ENCODE measurements around the gene RAB3B.
A peak's percentile ranks its signal among the peaks of the same experiment; 100 is the strongest.
"Not testable (repeated sequence)": the region's sequence is repeated elsewhere in the genome, so short reads cannot be mapped to it uniquely, and the experiment has no call there.

The RAB3B gene

DNA sequence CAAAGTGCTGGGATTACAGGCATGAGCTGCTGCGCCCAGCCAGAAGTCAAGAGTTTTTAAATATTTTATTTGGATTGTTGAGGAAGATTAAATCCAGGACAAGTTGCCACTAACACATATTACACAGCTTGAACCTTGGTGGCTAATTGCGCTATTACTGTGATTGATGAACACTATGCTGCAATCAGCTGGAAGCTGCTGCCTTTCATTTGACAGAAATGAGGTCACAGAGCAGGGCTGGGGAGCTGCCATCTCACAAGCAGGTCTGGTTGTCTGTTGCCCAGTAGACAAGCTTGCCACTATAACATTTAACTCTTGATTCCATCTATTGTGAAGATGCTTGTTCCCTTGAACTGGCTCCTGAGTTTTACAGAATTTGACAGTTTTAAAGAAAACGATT lies 74.5 kb downstream of the RAB3B start:
- DNase-seq = no peak

GRCh38 chr1:51912881-51913280 lies 77.6 kb downstream of the RAB3B start:
- no peak for DNase-seq

DNA sequence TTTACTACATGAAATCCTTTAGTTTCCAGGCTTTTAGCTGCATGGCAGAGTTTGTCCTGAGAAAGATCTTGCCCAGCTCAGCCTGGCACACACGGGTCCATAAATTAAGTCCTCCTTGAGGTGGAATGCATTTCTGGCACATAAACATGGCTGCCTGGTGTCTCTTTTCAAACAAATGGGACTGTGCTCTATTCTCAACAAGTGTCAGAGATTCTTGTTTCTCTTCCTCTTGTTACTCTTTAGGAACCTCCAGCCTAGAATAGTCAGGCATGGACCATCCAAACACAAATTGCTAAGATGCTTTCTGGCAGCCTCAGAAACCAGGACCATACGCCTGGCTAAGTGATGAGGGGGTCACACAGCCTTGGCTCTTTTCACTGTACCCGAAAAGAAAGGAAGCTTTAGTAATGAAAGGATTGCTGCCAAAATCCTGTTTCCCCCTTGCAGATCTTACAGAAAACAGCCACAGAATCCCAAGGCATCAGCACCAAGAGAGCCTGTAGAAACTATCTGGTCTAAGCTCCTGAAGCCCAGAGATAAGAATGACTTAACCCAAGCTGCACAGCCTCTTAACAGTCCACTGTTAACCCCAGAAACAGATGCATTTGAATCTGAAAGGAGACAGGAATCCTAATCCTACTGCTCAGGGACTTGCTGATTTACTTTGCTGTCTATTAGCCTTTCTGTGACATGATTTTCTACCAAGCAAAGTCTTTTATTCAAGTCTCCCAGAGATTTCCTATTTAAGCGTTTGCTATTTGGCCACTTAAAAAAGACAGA lies 80.1 kb downstream of the RAB3B start:
- DNase-seq = no peak

- no peak for DNase-seq
These were observed 82.0 kb downstream of the RAB3B start for GRCh38 chr1:51908499-51908898.

- DNase-seq = no peak
These were observed 83.3 kb downstream of the RAB3B start for GRCh38 chr1:51907079-51907702.

GRCh38 chr1:51906306-51907078 lies 84.0 kb downstream of the RAB3B start:
- peak; percentile 44 for DNase-seq

DNA sequence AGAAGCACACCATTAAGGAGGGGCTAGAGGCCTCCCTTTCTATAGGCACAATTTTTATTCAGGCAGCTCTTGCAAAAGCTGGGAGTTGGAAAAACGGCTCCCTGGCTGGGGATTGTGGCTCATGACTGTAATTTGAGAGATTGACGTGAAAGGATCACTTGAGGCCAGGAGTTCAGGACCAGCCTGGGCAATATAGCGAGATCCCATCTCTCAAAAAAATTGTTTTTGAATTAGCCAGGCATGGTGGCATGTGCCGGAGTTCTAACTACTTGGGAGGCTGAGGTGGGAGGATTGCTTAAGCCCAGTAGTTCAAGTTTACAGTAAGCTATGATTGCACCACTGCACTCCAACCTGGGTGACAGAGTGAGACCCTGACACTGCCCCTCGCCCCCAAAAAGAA lies 88.0 kb downstream of the RAB3B start:
- DNase-seq = no peak

GRCh38 chr1:51901151-51901550 lies 89.3 kb downstream of the RAB3B start:
- no peak for DNase-seq

DNA sequence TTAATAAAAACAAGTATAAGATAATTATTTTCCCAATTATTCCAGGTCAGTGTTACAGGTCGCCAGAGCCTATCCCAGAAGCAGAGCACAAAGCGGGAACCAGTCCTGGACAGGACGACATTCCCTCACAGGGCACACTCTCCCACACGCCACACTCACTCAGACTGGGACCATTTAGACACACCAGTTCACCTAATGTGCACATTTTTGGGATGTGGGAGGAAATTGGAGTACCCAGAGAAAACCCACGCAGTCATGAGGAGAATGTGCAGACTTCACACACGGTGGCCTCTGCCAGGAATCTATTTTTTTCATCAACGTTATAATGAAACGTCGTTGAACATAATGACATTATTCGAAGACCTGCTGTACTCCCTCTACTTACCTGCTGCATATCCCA lies 91.5 kb downstream of the RAB3B start:
- no peak for DNase-seq

- DNase-seq = no peak
These were observed 92.3 kb downstream of the RAB3B start for GRCh38 chr1:51898090-51898734.

DNA sequence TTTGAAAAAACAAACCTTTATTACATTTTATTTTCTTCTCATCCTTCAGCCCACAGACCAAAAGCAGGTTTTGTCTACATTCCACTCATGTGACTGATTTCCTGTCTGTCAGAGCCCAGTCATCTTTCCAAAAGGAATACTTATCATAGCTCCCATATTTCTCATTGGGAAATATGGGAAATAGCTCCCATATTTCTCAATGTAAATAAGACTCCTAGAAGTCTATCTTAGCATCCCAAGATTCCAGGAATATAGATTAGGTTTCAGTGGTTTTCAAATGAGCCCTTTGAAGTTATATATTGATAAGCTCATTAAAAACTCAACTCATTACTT lies 92.8 kb downstream of the RAB3B start:
- no peak for DNase-seq

GRCh38 chr1:51894748-51895147 lies 95.8 kb downstream of the RAB3B start:
- DNase-seq = not testable (repeated sequence)

DNA sequence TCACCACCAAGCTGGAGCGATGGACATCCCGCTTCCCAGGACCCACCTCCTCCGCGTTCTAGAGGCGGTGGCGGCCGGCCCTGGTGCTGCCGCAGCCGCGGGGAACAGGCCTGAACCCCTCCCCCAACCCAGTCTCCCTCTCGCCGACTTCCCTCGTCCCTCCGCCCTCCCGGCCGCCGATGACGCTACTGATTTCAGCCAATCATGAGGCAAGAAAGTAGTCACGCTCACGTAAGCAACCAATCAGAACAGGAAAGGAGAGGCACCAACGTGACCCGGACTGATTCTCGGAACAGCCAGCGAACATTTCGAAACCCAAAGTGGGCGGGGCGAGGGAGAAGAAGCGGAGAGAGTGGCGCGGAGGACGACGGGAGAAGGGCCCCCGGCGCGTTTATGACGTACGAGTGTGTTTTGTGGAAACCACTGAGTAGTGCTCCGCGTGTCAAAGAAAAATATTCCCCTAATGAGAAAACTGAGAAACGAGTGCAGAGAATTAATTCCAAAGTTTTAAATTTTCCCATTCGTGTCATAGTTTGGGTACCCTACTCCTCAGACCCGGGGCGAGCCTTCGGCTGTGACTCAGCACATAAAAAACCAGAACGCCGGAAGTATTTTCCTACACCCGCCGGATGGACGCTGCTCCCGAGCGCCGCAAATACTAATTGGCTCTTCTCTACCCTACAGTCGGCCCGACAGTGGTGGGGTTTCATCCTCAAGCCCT lies 111.7 kb downstream of the RAB3B start, which contains the start of gene NRDC:
Gene NRDC (minus strand): TSS at position 112 of the 721 bp plus-strand sequence. CDS start 112 bp downstream, outside the sequence.
- peak; percentile 99 for DNase-seq

GRCh38 chr1:51878308-51878615 lies 112.2 kb downstream of the RAB3B start:
- peak; percentile 26 for DNase-seq

DNA sequence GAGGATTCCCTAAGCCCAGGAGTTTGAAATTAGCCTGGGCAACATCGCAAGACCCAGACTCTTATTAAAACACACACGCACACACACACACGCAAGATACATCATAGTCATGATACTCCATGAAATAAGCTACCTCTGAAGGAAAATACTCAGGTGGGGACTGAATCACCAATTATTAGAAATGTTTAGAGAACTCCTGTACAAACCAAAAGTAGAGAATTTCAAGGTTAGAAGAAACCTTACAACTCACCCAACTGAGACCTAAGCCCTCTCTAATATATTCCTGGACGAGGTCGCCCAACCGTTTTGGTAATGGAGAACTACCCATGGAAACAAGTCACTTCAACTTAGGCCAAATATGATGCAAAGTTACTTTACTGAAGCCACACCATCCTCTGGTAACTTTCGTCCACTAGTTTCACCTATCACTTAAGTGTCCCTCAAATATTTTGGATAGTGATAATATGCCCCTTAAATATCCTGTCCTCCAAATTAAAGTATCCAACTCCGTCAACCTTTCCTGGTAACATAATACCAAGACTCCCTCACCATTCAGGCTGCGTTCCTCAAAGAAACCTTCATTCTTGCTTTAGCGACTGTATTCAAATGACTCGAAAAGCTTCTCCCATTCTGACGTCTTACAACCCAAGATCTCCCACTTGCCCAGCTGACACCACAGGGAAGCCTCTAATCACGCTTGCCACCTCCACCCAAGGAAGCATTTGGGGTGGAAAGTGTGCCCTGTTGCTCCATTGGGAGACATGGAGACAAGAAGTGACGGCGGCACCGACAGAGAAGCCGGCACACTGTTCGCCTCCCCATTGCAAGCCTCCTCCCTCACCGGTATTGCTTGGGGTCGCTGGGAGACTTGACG lies 112.8 kb downstream of the RAB3B start:
- DNase-seq = no peak

- no peak for DNase-seq
These were observed 114.7 kb downstream of the RAB3B start for GRCh38 chr1:51875836-51876235.

- no peak for DNase-seq
These were observed 115.2 kb downstream of the RAB3B start for GRCh38 chr1:51875291-51875772.

GRCh38 chr1:51873270-51873669 lies 117.2 kb downstream of the RAB3B start:
- DNase-seq = not testable (repeated sequence)

DNA sequence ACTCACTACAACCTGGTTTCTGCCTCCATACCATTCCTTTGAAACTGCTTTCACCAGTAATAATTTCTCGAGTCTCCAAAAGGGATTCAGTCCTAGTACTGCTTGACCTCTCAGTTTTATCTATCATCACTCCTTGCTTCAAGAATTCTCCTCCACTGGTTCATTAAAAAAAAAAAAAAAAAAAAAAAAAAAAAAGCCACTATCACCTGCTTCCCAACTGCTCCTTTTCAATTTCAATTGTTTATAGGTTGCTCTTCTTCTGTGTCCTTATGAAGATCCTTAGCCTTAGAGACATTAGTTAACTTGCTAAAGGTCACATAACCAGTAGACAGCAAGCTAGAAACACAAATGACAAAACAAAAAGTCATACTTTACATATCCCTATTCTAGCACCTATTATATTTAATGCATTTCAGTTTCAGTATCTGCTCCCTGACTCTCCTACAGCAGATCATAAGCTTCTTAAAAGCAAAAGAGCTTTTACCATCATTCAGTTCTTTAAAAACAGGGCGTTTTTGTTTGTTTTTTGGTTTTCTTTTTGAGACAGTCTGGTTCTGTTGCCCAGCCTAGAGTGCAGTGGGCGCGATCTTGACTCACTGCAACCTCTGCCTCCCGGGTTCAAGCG lies 119.0 kb downstream of the RAB3B start:
- DNase-seq = no peak

- DNase-seq = no peak
These were observed 119.7 kb downstream of the RAB3B start for GRCh38 chr1:51870603-51871350.
